Activated T-cell treated with anti-CD3 and anti-CD28 coated beads for 4 hours (primary cell): ENCODE results near the gene LMBR1L.
A peak's percentile ranks its signal among the peaks of the same experiment; 100 is the strongest.
"Not testable (repeated sequence)": the region's sequence is repeated elsewhere in the genome, so short reads cannot be mapped to it uniquely, and the experiment has no call there.

Source experiments
- DNase-seq: peaks from one replicate; pipeline ENCODE4 v3.0.0-alpha.2; 2020

The LMBR1L gene, protein sequence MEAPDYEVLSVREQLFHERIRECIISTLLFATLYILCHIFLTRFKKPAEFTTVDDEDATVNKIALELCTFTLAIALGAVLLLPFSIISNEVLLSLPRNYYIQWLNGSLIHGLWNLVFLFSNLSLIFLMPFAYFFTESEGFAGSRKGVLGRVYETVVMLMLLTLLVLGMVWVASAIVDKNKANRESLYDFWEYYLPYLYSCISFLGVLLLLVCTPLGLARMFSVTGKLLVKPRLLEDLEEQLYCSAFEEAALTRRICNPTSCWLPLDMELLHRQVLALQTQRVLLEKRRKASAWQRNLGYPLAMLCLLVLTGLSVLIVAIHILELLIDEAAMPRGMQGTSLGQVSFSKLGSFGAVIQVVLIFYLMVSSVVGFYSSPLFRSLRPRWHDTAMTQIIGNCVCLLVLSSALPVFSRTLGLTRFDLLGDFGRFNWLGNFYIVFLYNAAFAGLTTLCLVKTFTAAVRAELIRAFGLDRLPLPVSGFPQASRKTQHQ

DNA sequence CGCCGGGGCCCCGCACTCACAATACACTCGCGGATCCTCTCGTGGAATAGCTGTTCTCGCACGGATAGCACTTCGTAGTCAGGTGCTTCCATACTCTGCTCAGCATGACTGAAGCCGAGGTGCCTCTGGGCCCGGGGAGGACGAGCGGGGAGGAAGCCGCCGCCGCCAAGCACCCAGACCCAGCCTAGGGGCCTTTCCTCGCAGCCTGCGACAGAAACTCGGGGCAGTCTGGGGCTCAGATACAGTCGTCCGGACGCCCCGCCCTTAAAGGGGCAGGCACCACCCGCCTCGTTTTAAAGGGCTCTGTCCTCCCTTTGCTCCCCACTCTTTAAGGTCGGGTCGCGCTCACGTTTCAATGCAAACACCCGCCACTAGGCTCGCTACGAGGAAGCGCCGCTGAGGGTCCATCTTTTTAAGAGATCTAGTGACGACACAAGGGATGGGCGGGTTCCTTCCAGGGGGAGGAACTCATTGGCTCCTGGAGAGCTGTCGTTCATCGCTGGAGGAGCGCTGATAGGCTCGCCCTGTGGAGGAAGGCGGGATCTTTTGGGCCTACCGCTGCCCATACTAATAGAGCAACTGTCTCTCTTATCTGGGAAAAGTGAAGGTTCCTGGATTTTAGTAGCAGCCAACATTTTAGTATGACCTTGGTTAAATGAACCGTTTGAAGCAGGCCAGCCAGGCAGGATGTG is at the start of gene LMBR1L:
LMBR1L (minus strand) TSS at position 384 of the 692 bp plus-strand sequence; CDS start at position 92, 292 bp downstream.
- DNase-seq: peak; percentile 95

DNA sequence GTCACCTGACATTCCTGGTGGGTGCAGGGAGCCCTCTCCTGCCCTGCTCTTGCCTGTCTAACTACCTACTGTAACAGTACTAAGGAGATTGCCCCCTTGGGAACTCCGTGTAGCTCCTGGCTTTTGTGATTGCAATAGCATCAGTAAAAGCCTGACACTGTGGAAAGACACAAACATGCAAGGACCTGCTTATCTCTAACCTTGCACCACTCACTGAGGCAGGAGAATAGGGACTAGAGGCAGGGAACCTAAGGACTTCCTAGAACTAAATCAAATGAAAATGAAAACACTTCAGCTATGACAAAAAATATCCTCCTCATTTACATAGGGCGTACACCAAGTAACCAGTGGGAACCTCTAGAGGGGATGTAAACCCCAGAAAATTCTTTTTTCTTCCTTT is 49.8 kb upstream of the LMBR1L start:
- no peak for DNase-seq

DNA sequence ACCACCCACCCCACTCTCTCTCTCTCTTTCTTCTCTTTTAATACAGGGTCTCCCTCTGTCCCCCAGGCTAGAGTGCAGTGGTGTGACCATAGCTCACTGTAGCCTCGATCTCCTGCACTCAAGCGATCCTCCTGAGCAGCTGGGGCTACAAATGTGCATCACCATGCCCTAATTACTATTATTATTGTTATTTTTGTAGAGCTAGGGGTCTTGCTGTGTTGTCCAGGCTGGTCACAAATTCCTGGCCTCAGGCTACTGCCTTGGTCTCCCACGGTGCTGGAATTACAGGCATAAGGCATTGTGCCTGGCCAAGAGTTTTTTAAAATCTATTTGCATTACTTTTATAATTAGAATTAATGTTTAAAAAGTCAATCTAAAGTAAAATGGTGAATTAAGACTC is 43.6 kb upstream of the LMBR1L start:
- DNase-seq: no peak

DNA sequence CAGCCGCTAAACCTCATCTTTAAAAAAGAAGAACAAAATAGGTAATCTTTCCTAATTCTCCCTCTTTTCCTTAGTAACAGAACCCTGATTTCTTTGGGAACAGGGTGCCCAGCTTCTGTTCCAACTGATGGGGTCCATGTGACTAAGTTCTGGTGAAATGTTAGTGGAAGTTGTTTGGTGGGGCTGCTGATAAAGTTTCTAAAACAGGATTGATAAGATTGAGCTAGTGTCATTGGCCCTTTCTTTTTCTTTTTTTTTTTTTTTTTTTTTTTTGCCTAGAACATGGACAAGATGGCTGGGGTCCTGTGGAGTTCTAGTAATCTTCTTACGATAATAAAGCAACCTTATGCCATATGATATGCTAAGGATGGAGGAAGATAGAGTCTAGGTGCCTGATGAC is 36.7 kb upstream of the LMBR1L start:
- DNase-seq: no peak

DNA sequence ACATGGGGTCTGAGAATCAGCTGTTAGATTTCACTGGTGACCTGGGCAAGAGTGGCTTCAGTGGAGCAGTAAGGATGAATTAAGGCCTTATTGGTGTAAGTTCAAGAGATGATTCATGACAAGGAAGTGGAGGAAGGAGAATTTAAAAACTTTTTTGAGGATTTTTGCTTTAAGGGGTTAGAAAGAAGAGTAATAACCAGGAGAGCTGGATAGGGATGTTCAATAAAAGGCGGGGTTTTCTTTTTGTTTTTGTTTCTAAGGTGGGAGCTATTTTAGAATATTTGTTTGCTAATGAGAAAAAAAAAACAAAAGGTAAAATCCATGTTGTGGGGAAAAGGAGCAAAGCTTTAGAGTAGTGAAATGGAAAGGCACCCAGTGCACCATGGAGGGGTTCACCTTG is 35.8 kb upstream of the LMBR1L start:
- DNase-seq: no peak

DNA sequence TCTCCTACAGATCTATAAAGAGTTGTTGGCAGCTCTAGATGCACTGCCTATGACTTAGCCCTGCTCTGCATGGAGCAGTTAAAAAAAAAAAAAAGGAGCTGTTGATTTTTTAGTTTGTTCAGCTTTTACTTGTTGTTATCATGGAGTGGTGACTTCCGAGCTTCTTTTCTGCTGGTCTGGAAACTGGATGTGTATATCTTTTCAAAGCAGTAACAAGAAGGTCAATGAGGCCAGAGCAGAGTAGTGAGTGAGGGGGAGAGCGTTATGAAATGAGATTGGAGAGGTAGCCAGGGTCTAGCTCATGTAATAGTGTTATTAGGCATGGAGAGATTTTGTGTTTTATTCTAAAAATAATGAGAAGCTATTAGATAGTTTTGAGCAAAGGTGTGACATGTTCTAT is 33.7 kb upstream of the LMBR1L start:
- DNase-seq: no peak

DNA sequence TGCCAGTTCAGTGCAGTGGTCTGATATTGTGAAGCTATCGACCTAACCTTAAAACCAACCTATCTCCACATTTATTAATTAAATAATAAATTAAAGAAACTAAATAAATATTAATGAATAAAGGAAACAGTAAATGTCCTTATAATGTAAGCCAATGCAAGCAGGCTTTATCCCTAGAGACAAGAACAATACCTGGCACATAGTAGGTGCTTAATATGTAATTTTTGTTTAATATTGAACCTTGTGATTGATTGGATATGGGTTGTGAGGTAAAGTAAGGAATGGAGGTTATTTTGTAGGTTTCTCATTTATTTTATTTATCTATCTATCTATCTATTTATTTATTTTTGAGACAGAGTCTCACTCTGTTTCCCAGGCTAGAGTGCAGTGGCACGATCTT is 28.4 kb upstream of the LMBR1L start:
- no peak for DNase-seq

DNA sequence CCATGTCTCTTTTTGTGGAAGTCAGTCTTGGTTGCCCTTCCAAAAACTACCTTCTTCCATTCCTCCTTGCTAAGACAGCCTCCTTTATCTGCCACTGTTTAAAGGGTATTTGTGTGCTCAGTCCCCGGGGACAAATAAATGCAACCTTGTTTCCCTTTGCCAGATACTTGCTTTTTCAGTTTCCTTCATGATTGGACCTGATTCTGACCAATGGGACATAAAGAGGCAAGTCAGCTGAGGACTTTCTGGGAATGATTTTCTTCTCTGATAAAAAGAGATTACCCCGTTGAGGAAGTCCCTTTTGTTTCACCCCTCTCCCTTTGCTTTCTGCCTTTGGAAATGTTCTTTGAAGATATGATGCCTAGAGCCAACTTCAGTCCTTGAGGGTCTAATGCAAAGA is 27.9 kb upstream of the LMBR1L start:
- DNase-seq: no peak

DNA sequence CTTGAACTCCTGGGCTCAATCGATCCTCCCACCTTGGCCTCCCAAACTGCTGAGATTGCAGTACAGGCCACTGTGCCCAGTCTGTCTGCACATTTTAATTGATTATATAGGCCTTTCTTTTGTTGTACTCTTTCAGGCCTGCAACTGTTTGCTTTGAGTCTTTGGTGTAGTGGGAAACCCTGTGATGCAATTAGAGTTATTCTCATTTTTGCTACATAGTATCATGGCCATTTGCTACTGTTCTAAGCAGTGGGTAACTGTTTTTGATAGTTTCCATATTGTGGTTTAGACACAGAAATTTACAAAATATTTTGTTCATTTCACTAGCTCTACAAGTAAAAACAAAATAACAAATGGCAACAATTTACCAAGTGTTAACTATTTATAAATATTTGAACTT is 26.8 kb upstream of the LMBR1L start:
- DNase-seq: no peak

DNA sequence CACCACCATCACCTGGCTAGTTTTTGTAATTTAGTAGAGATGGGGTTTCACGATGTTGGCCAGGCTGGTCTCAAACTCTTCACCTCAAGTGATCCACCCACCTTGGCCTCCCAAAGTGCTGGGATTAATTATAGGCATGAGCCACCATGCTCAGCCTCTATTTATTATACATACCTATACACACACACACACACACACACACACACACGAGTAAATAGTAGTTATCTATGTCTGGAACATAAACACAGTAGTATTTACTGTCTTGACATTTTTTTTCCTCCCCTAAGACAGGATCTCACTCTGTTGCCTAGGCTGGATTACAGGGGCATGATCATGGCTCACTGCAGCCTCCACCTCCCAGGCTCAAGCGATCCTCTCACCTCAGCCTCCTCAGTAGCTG is 26.4 kb upstream of the LMBR1L start:
- not testable (repeated sequence) for DNase-seq

DNA sequence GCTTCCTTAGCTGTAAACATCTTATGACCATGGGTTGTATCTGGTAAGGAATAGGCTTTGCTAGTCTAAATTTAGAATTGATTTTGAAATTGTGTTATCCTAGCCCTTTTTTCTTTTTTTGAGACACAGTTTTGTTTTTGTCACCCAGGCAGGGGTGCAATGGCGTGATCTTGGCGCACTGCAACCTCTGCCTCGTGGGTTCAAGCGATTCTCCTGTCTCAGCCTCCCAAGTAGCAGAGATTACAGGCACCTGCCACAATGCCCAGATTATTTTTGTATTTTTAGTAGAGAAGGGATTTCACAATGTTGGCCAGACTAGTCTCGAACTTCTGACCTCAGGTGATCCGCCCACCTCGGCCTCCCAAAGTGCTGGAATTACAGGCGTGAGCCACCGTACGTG is 22.9 kb upstream of the LMBR1L start:
- no peak for DNase-seq

DNA sequence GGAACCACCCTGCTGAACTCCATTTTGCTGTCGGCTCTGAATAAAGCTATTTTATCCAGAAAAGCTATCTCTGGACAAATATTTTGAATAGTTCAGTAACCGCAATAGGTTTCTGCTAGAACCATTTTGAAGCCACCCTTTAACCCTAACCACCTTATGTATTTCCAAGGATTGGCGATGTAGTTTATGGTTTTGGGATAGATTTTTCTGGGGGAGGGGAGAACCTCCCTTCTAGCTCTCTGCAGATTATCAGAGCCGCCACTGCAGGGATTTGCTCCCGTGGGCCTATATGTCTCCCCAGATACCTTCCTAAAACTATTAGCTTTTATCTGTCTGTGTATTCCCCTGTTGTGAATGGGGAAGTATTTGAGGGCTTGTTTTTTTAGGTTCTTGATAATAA is 22.4 kb upstream of the LMBR1L start:
- DNase-seq: no peak

DNA sequence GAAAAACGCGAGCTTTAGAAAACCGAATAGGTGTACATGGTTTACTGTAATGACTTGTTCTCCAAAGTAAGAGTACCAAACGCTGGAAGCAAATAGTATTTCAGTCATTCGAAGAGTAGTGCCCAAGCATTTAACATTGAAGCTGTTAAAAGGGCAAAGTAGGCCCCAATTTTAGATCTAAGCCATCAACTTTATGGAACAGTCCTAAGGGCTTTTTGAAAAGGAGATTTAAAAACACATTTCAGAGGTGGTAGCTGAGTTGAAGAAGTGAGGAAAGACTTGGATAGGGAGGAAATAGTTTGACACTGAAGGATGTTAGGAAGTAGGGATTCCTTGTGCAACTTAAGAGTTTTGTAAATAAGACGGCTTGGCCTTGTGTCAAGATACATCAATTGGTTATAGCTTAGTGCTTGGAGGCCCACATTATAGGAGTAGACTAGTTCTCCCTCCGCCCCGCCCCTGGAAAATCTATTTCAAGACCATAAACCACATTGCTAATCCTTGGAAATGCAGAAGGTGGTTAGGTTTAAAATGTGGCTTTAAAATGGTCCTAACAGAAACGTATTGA is 21.3 kb upstream of the LMBR1L start:
- DNase-seq: no peak

DNA sequence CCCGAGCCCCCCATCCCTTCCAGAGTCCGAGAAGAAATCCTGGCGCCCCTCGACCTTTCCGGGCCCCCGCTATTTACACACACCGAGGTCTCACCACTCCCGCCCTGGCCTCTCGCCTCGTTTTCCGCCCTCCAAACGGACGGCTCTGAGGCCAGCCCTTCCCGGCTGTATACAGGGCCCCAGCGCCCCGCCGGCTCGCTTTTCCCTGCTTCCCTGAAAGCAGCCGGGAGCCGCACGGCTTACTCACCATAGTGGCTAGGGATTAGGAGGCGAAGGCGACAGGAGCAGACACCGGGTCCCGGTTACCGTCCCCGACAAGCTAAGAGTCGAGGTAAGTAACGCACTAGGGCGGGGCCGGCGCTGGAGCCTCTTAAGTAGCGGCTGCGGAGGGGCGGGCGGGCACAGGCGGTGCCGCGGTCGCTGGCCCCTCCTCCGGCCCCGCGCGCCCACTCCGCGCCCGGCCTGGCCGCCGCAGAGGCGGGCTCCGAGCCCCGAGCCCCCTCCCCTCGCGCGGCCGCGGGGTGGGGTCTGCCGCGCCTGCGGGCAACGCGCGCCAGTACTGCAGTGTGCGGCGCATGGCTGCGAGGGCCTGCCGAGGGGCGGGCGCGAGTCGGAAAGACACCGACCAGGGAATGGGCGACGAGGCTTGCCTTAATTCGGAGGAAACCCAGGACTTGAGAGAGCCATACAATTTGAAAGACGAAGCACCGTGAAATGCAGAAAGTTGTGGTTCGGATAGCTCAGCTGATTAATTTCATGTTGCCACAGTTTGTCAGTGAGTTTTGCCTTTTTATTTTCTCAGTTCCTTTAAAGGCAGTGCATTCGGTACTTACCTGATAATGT is 20.6 kb upstream of the LMBR1L start, which contains the start of gene TUBA1B:
TUBA1B (minus strand) TSS at position 345 of the 843 bp plus-strand sequence; CDS start at position 250, 95 bp downstream.
- DNase-seq: peak; percentile 85

DNA sequence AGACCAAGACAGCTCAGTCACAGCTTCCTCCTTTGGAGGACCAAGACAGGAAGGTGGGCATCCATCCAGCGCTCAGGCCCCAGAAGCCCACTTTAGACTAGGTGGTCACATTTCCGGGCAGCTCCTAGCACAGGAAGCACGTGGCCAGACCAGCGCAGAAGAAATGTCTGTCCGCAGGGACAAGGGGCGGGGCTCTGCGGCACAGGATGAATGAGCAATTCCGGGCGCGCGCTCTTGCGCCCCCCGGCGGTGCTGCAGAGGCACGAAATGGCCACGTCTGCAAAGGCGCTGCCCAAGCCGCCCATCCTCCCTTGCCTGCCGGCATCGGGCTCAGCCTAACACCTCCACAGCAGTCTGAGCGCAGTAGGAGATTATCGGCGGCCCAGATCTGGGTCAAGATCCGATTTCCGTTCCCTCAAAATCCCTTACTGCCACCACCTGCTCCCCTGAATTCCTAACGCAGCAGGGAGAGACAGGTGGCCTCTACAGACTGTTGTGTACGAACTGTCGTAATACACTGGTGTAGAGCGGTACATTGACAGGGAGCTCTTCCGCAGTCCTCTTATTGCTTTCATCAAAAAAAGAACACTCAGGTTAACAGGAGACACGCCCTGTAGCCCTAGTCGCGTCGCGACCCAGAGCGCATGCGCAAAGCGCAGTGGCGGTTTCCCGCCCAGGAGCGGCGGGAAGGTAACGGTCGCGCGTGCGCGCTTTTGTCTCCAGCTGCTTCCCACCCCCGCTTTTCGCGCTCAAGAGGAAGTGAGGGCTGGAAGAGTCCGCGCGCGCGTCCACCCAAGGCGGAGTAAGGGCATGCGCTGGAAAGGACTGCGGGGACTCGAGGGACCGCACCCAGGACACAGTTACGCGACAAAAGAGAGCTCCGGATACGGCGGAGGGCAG is 19.8 kb upstream of the LMBR1L start:
- peak; percentile 86 for DNase-seq

DNA sequence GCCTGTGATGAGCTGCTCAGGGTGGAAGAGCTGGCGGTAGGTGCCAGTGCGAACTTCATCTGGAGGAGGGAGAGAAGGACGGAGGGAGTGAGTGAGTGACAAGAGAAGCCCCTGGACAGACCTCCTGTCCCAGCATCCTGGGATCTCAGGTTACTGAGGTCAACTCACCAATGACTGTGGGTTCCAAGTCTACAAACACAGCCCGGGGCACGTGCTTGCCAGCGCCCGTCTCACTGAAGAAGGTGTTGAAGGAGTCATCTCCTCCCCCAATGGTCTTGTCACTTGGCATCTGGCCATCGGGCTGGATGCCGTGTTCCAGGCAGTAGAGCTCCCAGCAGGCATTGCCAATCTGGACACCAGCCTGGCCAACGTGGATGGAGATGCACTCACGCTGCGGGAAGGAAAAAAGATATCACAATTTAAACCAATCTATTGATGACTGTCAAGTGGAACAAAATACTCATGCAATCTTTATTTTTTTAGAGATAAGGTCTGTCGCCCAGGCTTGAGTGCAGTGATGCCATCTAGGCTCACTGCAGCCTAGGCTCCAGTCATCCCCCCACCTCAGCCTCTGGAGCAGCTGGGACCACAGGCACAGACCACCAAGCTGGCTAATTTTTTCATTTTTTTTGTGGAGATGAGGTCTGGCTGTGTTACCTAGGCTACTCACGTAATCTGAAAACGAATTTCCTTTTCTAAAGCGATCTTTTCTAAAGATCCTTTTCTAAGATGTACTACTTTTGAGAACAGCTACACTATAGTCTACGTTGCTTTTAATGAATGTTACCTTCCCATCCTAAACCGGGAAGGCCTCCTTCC is 18.9 kb upstream of the LMBR1L start:
- no peak for DNase-seq

DNA sequence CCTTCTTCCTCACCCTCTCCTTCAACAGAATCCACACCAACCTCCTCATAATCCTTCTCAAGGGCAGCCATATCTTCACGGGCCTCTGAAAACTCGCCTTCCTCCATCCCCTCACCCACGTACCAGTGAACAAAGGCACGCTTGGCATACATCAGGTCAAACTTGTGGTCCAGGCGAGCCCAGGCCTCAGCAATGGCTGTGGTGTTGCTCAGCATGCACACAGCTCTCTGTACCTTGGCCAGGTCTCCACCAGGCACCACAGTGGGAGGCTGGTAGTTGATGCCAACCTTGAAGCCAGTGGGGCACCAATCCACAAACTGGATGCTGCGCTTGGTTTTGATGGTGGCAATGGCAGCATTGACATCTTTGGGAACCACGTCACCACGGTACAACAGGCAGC is 17.3 kb upstream of the LMBR1L start:
- DNase-seq: not testable (repeated sequence)

DNA sequence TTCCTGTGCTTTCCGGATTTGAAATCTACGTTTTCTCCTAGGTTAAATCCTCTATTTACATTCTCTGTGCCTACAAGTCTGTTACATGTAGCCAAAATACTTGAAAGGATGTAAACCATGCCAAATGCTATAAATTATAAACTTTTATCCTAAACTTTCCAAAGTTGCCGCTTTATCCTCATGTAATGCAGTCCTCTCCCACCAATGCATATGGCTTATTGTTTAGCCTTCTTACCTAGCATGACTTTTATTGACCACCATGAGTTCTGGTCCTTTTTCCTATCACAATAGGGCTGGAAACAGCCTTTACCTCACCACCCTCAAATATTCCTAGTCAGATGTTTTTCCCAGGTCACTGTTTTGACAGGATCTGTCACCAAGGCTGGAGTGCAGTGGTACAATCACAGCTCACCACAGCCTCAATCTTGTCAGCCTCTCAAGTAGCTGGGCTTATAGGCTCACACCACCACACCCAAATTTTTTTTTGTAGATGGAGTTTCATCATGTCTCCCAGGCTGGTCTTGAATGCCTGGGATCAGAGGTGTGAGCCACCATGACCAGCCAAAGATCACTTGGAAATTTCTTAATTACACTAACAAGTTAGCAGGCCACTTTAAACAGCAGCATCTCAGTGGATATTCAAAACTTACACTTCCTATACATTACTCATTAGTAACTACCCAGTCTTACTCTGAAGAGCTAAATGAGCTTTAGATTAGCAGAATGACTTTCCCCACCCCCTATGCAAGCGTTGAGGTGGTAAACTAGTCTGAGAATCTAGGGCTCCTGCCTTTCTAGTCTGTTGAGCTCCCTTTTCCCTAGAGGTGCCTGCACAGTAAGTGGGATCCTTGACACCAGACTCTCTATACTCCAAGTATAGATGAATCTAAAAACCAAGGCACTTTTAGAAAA is 16.5 kb upstream of the LMBR1L start:
- DNase-seq: no peak

DNA sequence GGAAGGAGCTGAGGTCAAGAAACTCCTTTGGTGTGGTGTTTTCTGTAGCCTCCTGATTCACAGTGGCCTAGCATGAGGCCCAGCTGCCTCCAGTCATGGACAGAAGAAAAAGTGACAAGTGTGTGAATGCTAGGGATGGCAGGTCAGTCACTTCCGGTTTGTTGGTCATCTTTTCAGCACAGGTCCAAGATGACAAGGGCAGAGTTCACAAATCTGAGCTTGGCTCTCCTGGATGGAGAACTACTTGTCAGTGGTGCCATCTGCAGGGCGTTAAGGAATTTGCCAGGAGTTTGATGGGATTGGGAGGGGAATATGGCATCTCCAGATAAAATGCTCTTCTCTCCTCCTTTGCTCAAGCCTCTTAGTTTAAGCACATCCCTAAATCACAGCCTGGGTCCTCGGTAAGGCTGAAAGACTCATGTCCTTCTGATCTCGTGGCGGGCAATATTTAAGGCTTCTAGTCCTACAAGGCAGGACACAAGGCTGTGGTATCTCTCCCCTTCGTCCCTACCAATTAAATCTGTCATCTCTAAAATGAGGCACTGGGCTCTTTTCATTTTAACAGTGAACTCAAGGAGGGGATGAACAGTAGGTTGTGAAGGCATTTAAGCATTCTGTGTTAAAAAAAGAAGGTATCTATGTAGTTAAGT is 10.5 kb upstream of the LMBR1L start:
- DNase-seq: no peak
